ENCODE data around the gene P2RX3.

- TF ChIP-seq POLR2A (IDR thresholded peaks at IDR 0.05) (no peak), CTCF (IDR thresholded peaks at IDR 0.05) (no peak)
Observed at GRCh38 chr11:57392763-57393105, 54.6 kb downstream of the P2RX3 start.

Data from tibial nerve (tissue), 3 donors.